Measurements from ENCODE around the gene ACTN4.

The ACTN4 gene

DNA sequence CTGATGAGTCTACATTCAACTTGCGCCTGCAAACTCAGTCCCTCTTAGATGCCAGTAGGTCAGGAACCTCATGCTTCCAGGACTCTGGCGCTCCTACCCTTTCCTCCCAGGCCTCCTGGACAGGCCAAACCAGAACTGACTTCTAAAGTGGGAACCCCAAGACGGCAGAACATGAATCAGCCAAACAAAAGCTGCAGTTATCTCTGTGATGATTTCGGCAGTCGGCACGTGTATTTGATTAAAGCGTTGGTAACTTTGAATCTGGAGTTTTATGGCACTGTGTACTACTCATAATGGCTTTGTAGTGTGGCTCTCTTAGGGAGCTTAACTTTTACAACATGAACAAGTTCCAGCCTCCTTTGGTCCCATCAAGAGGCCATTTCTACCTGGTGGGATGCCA lies 13.7 kb downstream of the ACTN4 start:
- peak; percentile 56 for DNase-seq

DNA sequence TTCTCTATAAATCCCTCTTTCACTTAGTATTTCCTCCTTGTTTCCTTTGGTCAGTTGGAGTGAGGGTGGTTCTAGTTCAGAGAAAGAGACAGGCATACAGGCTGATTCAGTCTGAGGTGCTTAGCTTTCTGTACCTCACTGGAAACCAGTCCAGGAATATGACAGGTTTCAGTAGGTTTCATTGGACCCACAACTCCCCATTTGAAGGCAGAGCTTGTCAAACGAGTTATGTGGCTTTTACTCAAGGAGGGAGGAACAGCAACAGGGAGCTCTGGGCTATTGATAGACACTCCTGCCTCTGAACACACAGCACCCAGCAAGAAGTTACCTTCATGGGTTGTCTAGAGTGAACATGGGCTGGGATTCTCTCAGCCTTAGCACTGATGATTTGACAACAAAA lies 14.5 kb downstream of the ACTN4 start:
- DNase-seq: no peak

DNA sequence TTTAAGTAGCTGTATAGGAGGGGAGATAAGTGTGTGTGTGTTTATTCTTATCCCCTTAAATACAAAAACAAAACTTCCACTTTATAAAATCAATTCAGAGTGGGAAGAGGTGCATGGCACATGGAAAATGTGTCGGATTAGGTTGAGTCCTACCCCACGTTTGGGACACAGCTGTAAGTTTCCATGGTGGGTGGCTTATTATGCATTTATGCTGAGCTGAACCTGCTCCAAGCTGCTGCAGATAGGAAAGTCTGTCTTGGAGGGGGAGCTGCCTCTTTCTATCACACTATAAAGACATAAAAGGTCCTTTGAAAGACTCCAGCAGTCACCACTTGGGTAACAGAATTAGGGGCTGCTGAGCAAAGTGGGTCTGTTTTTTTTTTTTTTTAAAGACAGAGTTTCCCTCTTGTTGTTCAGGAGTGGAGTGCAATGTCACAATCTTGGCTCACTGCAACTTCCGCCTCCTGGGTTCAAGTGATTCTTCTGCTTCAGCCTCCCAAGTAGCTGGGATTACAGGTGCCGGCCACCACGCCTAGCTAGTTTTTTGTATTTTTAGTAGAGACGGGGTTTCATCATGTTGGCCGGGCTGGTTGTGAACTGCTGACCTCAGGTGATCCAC lies 15.2 kb downstream of the ACTN4 start:
- no peak for DNase-seq

DNA sequence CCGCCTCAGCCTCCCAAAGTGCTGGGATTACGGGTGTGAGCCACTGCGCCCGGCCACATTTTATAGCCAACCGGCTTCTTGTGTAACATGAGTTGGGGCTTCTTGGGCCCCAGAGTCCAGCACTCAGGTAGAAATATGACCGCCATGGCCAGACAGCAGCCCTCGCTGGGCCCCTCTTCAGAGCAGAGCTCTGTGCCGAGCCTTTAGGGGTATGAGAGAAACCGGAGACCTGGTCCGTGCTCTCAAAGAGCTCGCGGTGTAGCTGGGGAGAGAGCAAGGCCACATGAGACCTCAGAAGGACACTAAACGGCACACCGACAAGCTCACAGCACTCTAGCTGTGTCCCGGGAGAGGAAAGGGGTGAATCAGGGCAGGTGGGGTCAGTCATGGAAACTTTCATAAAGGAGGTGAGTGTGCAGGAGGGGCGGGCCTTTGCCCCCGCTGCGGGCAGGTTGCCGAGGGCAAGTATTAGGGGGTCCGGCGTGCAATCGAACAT lies 15.8 kb downstream of the ACTN4 start:
- no peak for DNase-seq

DNA sequence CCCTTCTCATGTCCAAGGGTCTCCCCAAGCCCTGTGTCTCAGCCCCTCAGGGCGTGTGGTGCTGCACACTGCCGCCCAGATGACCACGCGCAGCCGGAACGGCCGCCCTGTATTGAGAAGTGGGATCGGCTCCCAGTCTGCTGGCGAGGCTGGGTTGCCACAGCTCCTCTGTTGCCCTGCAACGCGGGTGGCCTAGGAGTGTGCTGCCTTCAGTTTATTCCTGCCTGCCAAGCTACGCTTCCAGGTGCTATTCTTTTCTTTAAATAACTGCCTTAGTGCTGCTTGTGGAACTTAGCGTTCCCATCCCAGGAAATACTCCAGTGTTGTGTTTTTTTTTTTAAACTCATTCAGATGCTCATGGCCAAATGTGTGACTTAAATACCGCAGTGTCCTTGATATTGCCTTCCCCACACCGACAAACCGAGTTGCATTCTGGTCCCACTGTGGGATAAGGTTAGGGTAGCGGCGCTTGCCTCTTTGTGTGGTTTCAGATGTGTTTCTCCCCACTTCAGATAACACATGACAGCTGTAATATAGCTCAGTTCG lies 16.6 kb downstream of the ACTN4 start:
- no peak for DNase-seq

DNA sequence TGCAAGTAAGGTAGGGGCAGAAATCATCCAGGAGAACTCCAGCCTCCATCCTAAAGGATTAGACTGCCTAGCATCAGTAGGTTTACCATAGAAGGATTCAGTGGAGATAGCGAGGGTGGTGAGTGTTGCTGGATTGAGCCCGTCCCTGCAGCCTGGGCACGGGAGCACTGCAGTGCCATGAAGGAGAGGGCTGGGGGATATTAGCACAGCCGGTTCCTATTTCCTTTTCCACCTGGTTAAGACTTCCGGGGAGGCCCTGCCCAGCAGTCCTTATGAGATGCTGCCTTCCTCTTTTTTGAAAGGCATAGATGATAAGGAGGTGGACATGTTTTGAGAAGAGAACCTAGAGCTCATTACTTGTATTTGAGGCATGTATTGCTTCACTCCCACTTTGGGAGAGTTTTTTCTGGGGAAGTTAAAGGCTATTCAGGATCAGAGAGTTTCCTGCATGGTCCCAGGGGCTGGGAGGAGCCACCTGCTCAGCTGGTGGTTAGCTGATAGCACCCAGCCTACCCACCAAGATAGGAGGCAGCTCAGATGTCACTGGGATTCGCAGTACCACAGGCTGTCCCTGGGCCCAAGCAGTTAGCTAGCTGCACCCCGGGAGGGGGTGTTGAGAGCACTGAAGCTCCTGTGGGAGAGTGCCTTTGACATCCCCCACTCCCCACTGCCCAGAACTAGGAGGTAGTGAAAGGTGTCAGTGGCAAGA lies 17.2 kb downstream of the ACTN4 start:
- no peak for DNase-seq

DNA sequence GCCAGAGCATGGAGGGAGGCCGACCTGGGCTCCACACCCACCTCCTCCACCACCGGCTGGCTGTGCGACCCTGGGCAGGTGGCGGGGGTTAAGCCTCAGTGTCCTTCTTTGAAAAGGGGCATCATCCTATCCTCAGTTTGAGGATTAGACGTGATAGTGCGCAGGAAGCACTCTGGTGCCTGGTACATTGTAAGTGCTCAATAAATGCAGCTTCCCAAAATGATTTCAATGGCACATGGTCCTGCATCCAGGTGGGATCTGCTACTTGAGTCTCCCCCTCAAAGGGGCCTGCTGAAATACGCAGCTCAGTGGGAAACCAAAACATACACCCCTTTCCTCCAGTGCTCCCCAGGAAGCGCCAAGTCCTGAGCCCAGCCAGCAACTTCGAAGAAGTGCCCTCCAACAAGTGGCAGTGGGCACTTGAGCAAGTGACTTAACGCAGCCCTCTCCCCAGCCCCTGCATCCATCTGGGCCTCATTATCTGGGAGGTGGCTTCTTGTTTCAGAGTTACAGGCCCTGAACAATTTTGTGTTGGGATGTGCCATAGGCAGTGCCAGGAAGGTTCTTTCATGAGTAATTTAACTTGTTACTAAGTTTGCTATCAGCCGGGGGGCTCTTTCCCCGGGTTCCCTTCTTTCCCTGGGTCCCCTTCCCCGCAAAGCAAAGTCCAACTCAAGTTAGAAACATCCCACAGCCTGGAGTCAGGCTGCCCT lies 17.9 kb downstream of the ACTN4 start:
- no peak for DNase-seq

DNA sequence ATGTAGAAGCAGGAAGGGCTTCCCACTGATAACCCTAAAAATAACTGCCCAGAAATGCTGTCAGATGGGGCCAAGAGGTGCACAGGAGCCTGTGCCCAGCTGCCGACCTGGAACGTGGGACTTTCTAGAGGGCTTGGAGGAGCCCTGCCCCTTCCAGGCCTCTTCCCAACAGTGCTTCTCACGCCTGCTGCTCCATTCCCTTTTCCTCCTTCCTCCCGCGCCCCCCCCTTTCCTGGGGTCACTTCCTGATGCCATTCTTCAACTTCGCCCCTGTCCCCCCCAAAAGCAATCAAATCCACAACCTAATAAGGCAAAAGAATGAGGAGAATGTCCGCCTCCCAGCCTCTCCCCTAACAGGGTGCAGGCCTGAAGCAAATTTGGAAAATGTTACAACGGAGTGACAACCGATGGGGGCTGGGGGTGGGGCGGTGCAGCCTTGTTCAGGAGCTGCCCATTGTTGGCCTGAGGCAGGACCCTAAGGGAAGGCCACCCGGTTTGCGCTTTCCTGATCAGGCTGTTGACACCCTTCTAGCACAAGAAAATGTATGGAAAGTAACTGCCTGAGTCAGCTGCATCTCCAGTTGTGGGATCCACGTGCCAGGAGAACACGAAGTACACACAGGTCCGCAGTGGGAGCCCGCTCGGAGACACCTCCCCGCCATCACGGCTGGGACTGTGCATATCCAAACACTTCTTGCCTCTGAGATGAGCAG lies 18.7 kb downstream of the ACTN4 start:
- DNase-seq: peak; percentile 96

DNA sequence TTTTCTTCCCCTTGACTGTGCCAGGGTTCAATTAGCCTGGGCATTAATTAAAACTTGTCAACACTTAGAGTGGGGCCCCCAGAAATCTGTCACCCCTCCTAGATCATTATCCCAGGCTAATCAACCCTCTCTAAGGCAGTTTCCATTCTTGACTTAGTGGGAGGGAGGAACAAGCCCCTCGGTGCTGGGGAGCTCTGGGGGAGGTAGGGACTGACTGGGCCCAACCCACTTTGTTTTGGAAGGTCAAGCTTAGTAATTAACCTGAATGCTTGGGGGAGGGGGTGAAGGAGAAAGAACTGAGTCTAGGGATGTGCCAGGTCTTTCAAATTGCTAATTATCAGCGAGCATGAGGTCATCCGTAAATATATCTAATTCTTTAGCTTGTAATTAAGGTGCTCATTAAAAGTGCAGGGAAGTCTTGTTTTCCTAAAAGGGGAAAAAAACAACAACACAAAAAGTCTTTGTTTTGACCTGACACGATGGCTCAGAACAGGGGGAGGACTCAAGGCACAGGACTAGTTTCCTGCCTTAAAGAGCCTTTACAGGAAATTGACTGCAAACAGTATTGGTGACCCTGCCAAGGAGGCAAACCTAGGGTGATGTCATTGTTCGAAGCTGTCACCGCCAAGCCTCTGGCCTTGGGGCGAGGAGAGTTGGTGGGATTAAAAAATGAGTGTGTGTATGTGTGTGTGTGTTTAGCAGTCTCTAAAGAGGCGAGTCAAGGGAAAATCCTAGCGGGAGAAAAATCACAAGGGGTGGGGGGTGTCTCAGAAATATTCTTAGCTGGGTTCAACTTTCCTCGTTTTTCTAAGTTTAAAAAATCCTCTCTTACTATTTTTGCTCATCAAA lies 19.4 kb downstream of the ACTN4 start:
- DNase-seq: peak; percentile 85

DNA sequence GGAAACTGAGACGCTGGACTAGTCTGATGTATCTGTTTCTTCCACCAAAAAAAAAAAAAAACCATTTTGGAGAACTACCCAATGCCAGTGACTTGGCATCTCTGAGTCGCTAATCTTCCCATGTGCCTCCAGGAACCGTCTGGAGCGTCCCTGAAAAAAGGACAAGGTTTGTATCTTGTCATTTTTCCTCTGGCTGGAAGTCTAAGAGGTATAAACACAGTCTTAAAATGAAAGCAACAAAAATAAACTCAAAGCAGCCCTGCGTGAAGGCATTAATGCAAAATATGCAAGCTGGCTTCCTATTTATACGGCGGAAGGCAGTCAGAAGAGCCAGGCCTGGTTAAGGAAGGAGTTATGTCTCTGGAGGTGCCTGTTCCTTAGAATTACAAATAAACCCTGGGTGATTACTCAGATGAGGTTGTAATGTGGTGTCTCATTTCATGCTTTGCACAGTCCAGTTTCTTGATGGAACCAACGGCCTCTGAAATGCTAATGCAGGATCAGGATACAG lies 20.3 kb downstream of the ACTN4 start:
- peak; percentile 80 for DNase-seq

DNA sequence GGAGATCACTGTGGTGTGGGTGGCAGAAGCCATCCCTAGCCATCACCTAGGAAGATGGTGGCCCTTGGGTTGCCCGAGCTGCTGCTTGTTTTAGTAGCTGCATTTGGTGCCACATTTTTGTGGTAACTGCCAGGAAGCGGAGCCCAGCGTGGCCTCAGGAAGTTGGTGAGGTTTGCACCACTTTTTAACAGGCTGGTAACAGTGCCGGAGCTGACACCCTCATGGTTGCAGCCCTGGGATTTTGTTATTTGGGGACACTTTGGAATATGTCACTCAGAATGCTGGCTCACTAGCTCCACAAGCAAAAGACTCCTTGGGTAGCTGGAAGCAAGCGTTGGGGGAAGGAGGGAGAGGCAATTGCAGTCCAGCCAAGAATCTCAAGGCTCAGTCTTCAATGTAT lies 22.1 kb downstream of the ACTN4 start:
- DNase-seq: no peak

DNA sequence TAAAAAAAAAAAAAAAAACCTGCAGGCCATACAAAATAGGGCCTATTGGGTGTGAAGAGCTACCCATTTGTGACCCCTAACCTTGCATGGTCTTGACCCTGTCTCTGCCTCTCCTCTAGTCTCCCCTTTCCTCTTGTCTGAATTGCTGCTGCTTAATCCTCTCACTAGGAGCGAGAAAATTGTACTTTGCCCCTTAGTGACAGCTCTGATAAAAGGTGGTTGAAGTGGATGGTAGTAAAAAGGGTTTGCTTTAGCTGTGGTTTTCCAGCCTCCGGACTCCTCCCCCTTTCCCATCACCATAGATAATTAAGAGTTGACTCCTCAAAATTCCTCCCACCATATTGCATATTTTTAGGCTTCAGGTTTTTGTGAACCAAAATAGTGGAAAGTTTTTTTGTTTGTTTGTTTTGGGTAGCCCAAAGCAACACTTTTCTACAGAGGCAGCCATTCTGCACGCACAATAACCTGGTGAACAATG lies 23.5 kb downstream of the ACTN4 start:
- DNase-seq: no peak

DNA sequence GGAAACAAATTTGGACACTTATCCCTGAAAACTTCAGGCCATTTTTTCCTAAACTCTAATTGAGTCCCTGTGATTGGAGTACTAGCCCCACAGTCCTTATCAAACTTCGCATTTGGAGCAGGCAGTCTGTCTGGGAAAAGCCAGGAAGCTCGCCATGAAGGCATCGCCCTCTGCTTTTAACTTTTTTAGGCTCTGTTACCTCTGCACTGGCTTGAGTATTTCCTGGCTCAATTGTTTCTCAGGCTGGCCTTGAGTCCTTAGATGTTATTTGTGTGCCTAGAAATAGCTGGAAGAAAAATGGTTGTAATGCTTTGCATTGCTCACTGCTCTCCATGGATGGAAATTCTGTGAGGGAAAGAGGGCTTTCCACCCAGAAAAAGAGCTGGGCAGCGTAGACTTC lies 24.2 kb downstream of the ACTN4 start:
- DNase-seq: no peak

DNA sequence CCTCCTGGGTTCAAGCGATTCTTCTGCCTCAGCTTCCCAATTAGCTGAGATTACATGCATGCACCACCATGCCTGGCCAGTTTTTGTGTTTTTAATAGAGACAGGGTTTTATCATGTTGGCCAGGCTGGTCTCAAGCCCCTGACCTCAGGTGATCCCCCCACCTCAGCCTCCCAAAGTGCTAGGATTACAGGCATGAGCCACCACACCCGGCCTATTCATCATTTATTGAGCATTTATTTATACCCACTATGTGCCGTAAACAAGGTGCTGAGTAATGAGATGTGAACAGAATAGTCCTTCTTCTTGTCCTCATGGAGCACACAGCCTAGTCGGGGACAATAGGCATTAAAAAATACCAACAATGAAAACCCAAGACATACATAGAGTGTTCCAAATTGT lies 25.6 kb downstream of the ACTN4 start:
- DNase-seq: no peak

DNA sequence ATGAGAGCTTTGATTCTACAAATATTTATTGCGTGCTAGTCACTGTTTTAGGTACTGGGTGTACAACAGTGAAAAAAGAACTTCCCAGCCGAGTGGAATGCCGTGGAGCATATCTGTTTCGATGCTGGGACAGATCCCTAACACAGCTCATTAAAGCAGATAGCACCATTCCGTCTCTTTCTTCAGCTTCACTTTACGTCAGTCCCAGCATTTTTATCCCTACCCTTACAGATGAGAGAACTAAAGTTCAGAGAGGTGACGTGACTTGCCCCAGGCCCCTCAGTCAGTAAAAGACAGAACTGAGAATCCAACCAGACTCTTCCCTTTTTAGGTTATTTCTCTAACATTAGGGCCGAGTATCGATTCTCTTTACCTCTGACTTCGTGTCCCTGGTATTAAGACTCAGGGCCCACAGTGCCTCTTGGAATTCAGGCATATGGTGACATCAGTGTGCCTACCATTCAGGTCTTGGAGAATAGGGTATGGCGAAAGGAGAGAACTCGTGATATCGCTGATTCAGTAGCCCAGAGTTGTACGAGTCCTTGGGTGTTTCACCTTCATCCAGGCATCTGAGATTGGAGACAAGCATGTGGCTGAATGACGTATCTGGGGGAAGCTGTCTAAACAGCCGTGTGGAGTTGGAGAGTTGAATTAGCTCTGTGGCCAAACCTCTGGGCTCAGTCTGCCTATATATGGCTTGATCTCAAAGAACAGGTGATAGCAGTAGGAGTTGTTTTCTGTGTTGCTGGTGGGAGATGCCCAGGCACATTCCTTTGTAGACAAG lies 27.1 kb downstream of the ACTN4 start:
- no peak for DNase-seq

DNA sequence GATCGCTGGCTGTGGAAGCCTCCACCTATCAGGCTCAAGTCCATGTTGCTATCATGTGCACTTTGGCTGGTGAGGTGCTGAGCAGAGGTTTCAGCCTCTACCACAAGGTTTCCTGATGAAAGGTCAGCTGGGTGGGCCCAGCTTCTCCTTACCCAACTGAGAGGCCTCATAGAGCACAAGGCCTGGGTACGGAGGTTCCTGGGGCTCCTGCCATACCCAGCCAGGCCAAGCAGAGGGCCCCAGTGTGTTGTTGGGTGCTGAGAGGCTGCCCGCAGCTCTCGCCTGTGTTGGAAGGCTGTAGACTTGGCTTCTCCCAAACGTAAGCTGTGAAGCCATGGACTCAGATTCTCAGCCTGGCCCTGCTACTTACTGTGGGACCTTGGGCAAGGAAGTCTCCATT lies 28.2 kb downstream of the ACTN4 start:
- DNase-seq: no peak

DNA sequence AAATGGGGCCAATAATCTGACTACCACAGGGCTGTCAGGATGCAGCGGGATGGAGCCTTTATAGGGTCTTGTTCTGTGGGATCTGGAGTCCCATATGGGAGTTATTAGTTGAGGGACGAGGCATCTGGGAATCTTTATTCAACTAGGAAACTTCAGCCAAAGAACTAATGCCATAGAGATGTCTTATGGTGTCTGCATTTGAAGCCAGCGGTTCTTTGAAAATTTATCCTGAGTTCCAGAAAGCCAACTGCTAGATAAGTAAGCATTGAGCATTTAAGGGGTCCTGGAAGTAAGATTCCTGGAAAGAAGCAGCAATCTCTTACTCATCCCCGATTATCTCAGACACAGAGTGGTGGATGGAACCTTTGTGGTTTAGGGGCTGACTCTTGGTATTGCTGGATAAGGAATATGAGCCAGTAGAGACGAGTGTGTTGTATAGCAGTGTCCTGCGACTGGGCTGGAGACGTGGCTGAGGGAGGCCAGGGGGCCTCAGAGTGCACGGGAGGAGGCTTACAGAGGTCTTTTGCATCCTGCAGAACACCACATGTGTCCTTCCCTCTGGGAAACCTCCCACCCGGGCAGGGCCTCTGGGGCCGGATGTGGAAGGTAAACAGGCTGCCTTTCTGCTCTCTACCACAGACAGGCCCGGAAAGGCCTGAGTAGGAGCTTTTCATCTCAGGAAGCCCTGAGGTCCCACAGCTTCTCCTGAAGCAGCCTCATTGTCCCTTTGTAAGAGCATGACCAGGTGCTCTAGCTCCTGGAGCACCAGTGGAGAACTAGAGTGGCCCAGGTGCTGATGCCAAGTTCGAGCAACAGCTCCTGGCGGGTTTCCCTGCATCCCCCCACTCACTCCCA lies 28.8 kb downstream of the ACTN4 start:
- peak; percentile 86 for DNase-seq

DNA sequence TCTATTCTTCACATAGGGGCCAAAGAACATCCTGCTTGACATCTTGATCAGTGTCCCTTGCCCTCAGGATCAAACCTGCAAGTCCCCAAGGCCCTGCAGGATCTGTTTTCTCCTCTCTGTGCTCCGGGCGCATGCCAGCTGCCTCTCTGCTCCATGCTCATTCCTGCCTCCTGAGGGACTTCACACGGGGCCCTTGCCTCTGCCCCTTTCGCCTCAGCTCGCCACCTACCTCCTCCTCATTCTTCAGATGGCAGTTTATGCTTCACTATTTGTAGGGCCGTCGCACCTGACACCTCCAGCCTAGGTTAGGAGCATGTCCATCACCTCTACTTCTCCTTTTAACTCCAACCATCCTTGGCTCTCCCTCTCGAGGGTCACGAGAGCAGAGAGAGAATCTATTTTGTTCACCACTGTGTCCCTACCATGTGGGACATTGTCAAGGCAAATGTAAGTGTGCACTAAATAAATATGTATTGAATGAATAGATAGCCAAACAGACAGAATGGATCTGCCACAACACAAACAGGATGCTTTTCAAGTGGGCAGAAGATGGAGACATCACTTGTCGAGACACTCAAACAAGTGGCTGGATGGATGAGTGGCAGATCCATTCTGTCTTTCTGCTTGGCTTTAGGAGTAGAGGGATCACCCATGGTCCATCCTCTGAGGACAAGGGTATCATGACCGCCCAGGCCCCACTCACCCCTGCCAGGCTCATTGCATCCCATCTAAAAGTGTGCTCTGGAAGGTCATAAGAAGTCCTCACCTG lies 29.6 kb downstream of the ACTN4 start:
- no peak for DNase-seq

Data from fibroblast of skin of abdomen (primary cell).